Stomach smooth muscle (tissue), 2 donors: Measurements from ENCODE around the gene ACAA2.

Experiments
- H3K27ac ChIP-seq: one replicate; pipeline ENCODE4 v1.7.0; 2013; ENCODE audit warnings: mild to moderate bottlenecking, low read length, inconsistent platforms
- H3K27me3 ChIP-seq, 2 donors: one replicate each; pipeline ENCODE4 v1.7.0; 2013; ENCODE audit warnings: low read length in 2 of 2; ENCODE audit not compliant: insufficient read depth in 2 of 2, control insufficient read depth in 1 of 2
- H3K36me3 ChIP-seq, 2 donors: one replicate each; pipeline ENCODE4 v1.7.0; 2013; ENCODE audit warnings: low read length in 2 of 2; ENCODE audit not compliant: control insufficient read depth in 2 of 2, insufficient read depth in 2 of 2
- H3K4me1 ChIP-seq: one replicate; pipeline ENCODE4 v1.7.0; 2013; ENCODE audit warnings: low read length; ENCODE audit not compliant: control insufficient read depth, insufficient read depth
- H3K4me3 ChIP-seq, 2 donors: one replicate each; pipeline ENCODE4 v1.7.0; 2013; ENCODE audit warnings: low read length in 2 of 2
- H3K9ac ChIP-seq, 2 donors: one replicate each; pipeline ENCODE4 v1.7.0; 2013; ENCODE audit warnings: low read length in 2 of 2, mild to moderate bottlenecking in 1 of 2
- H3K9me3 ChIP-seq, 2 donors: one replicate each; pipeline ENCODE4 v1.7.0; 2013; ENCODE audit warnings: low read length in 2 of 2; ENCODE audit not compliant: control insufficient read depth in 2 of 2
- donor health status: healthy.
- donor health status: Pancreatic carcinoma.

Gene ACAA2

GRCh38 chr18:49766646-49767045 is 46.7 kb downstream of the ACAA2 start:
- Histone ChIP-seq H3K4me3 (no peak overlapping the region), H3K27me3 (no peaks in the 10 kb centered on the region), H3K9ac (no peak overlapping the region), H3K9me3 (no peaks in the 10 kb centered on the region), H3K4me1 (peaks cover 3% of the 10 kb centered on the region), H3K27ac (no peak overlapping the region), H3K36me3 (no peaks in the 10 kb centered on the region)

GRCh38 chr18:49764032-49764431 is 49.3 kb downstream of the ACAA2 start:
- Histone ChIP-seq H3K4me3 (no peak overlapping the region), H3K9ac (no peak overlapping the region), H3K36me3 (no peaks in the 10 kb centered on the region), H3K27me3 (no peaks in the 10 kb centered on the region), H3K9me3 (no peaks in the 10 kb centered on the region), H3K4me1 (peaks cover 3% of the 10 kb centered on the region), H3K27ac (no peak overlapping the region)

GRCh38 chr18:49763590-49763989 is 49.7 kb downstream of the ACAA2 start:
- Histone ChIP-seq H3K9ac (no peak overlapping the region), H3K36me3 (no peaks in the 10 kb centered on the region), H3K4me1 (peaks cover 3% of the 10 kb centered on the region), H3K27ac (no peak overlapping the region), H3K9me3 (no peaks in the 10 kb centered on the region), H3K27me3 (no peaks in the 10 kb centered on the region), H3K4me3 (no peak overlapping the region)

- H3K4me3 ChIP-seq = no peak overlapping the region
- H3K9me3 ChIP-seq = no peaks in the 10 kb centered on the region
- H3K27ac ChIP-seq = no peak overlapping the region
- no peaks in the 10 kb centered on the region for H3K36me3 ChIP-seq
- no peaks in the 10 kb centered on the region for H3K27me3 ChIP-seq
- H3K4me1 ChIP-seq = peaks cover 3% of the 10 kb centered on the region
- H3K9ac ChIP-seq = no peak overlapping the region
These were observed 50.9 kb downstream of the ACAA2 start for GRCh38 chr18:49762191-49763077.

GRCh38 chr18:49761771-49762170 is 51.6 kb downstream of the ACAA2 start:
- Histone ChIP-seq H3K27ac (no peak overlapping the region), H3K9ac (no peak overlapping the region), H3K9me3 (no peaks in the 10 kb centered on the region), H3K4me1 (no peaks in the 10 kb centered on the region), H3K27me3 (no peaks in the 10 kb centered on the region), H3K4me3 (no peak overlapping the region), H3K36me3 (no peaks in the 10 kb centered on the region)

- no peak overlapping the region for H3K9ac ChIP-seq
- no peaks in the 10 kb centered on the region for H3K36me3 ChIP-seq
- H3K27ac ChIP-seq = no peak overlapping the region
- no peak overlapping the region for H3K4me3 ChIP-seq
- no peaks in the 10 kb centered on the region for H3K9me3 ChIP-seq
- H3K4me1 ChIP-seq = no peaks in the 10 kb centered on the region
- H3K27me3 ChIP-seq = no peaks in the 10 kb centered on the region
These were observed 55.1 kb downstream of the ACAA2 start for GRCh38 chr18:49758263-49758610.

GRCh38 chr18:49757513-49758262 is 55.6 kb downstream of the ACAA2 start:
- Histone ChIP-seq H3K9ac (no peak overlapping the region), H3K4me3 (no peak overlapping the region), H3K27ac (no peak overlapping the region), H3K36me3 (no peaks in the 10 kb centered on the region), H3K9me3 (no peaks in the 10 kb centered on the region), H3K4me1 (no peaks in the 10 kb centered on the region), H3K27me3 (no peaks in the 10 kb centered on the region)

GRCh38 chr18:49756671-49757362 is 56.5 kb downstream of the ACAA2 start:
- H3K27me3 ChIP-seq = no peaks in the 10 kb centered on the region
- no peaks in the 10 kb centered on the region for H3K36me3 ChIP-seq
- no peak overlapping the region for H3K27ac ChIP-seq
- no peaks in the 10 kb centered on the region for H3K4me1 ChIP-seq
- no peak overlapping the region for H3K4me3 ChIP-seq
- no peak overlapping the region for H3K9ac ChIP-seq
- H3K9me3 ChIP-seq = no peaks in the 10 kb centered on the region

GRCh38 chr18:49756135-49756534 is 57.2 kb downstream of the ACAA2 start:
- H3K27me3 ChIP-seq = no peaks in the 10 kb centered on the region
- no peak overlapping the region for H3K9ac ChIP-seq
- no peaks in the 10 kb centered on the region for H3K4me1 ChIP-seq

GRCh38 chr18:49755489-49755888 is 57.8 kb downstream of the ACAA2 start:
- Histone ChIP-seq H3K36me3 (no peaks in the 10 kb centered on the region), H3K4me3 (no peak overlapping the region), H3K9ac (no peak overlapping the region), H3K27ac (no peak overlapping the region), H3K4me1 (no peaks in the 10 kb centered on the region), H3K27me3 (no peaks in the 10 kb centered on the region), H3K9me3 (no peaks in the 10 kb centered on the region)

More at GRCh38 chr18:49756135-49756534, 57.2 kb downstream of the ACAA2 start:
- H3K9me3 ChIP-seq = no peaks in the 10 kb centered on the region
- no peaks in the 10 kb centered on the region for H3K36me3 ChIP-seq
- H3K27ac ChIP-seq = no peak overlapping the region
- H3K4me3 ChIP-seq = no peak overlapping the region
